DMS 273 treated with DMSO at 0.1 percent for 48 hours (cell line): ENCODE data around the gene CCL25.

Experiments used
- DNase-seq: peaks from one replicate; lab custom pipeline; 2025; lab: John Stamatoyannopoulos, UW

The CCL25 gene

DNA sequence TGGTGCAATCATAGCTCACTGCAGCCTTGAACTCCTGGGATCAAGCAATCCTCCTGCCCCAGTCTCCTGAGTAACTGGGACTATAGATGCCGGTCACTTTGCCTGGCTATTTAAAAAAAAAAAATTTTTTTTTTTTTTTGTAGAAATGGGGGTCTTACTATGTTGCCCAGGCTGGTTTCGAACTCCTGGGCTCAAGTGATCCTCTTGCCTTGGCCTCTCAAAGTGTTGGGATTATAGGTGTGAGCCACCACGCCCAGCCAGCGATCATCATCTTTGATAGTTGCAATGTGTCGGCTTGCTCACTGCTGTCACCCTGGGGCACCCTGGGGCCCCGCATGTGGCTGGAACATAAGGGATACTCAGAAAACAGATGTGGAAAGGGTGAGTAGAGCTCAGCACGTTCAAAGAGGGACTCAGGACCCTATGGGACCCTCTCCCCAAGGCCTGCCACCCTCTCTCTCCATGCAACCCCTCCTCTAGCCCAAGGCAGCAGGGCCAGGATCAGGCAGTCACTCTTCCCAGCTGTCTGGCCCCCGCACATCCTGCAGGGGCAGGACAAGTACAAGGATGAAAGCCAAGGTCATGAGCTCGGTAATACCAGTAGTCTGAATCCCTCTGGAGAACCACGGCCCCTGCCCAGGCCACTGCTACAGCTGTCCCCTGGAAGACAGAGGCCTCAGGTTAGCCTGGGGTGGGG lies 6.5 kb upstream of the CCL25 start:
- no peak for DNase-seq

DNA sequence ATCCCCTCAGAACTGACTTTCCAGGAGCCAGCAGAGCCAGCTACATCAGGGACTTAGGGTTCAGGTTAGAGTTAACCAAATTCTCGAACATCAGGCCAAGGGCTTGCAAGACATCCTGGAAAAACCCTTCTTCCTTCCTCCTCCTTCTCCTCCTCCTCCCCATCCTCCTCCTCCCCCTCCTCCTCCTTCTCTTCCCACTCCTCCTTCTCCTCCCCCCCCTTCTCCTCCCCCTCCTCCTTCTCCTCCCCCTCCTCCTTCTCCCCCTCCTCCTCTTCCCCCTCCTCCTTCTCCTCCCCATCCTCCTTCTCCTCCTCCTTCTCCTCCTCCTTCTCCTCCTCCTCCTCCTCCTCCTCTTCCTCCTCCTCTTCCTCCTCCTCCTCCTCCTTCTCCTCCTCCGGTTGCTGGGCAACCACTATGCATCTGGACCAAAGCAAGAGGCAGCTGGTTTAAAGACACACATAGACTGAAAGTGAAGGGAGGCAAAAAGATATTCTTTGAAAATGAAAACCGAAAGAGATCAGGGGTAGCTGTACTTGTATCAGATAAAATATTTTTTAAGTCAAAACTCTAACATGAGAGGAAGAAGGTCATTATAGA lies 5.9 kb upstream of the CCL25 start:
- no peak for DNase-seq

DNA sequence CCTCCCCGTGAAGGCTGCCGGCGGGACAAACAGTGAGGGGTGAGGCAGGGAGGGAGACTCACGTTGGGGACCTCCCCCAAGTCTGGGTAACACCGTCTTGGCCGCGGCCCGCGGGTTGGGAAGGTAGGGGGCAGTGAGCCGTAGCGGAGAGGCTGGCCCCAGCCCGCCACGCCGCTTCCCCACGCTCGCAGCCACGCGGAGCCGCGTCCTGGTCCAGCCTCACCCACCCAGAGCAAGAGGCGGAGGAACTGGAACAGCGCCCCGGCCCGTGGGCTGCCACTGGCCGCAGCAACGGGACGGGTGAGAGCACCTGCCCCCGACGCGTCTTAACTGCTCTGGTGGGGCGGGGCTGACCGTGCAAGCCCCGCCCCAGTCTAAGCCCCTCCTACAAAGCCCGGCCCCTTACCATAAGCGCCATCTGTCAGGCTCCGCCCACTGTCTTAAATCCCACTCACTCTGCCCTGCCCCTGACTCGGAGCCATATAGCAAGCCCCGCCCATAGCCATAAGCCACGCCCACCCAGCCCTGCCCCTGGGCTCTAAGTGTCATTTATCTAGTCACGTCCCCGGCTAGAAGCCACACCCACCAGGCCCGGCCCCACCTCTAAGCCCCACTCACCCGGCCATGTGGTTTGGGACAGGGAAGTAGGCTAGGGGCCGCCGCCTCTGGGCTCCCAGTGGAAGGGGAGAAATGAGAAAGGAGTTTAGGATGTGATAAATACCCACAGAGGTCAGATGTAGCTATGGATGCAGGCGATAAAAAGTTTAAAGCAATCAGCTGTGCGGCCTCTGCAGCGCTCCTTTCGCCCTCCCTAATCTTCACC lies 2.1 kb upstream of the CCL25 start:
- peak; percentile 93 for DNase-seq

GRCh38 chr19:8054169-8054568 lies 1.6 kb downstream of the CCL25 start:
- no peak for DNase-seq

DNA sequence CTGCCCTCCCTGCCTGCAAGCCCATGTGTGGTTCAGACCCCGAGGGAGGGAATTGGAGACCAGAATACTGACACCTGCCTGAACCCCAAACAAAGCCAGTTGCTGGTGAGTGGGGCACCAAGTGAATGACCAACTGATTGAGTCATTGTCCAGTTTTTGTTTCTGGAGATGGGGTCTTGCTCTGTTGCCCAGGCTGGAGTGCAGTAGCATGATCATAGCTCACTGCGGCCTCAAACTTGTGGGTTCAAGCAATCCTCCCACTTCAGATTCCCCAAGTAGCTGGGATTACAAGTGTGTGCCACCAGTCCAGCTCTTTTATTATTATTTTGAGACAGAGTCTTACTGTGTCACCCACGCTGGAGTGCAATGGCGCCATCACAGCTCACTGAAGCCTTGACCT lies 4.0 kb downstream of the CCL25 start:
- DNase-seq = no peak

DNA sequence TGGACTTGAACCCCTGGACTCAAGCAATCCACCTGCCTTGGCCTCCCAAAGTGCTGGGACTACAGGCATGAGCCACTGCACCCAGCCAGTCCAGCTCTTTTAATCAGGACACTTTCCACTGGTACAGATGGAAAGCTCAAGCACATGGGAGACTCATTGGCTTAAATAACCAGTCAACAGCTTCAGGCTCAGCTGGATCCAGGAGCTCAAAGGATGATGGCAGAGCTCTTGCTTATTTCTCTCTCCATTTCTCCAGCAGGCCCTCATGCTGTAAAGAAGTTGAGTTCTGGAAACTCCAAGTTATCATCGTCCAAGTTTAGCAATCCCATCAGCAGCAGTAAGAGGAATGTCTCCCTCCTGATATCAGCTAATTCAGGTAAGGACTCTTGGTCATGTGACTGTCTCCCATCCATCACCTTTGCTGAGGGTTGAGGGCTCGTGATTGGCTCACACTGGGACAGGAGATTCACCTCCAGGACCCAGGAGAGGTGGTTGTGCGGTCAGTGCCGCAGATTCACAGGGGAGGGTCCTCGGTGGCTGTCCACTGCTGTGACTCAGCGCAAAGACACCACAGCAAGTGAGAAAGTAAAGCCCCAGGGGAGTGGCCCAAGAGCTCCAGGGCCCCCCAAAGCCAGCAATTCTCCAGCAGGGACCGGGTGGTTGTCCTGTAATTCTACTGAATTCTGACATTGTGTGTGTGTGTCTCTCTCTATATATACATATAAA lies 5.1 kb downstream of the CCL25 start:
- no peak for DNase-seq

- no peak for DNase-seq
Measured at GRCh38 chr19:8064911-8065874, 12.6 kb downstream of the CCL25 start.

DNA sequence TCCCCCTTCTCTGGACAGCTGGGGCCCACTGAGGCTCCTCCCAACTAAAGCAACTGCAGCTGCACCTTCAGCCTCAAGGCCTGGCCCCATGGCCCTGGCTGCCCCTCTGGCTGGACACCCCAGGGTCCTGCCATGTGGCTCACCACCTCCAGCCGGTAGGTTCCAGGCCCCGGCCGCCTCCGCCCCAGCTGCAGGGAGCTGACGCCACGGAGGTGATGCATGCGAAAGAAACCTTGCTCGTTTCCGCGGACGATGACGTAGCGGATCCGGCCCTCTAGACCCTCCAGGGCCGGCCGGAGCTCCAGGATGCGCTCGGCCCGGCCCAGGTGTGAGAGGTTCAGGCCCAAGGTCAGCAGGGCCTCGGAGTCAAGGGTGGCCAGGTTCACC lies 13.3 kb downstream of the CCL25 start:
- DNase-seq = no peak

GRCh38 chr19:8069096-8069973 lies 16.8 kb downstream of the CCL25 start:
- DNase-seq = no peak

- DNase-seq = no peak
Measured at GRCh38 chr19:8071912-8072311, 19.4 kb downstream of the CCL25 start.

- no peak for DNase-seq
Measured at GRCh38 chr19:8074501-8074900, 21.9 kb downstream of the CCL25 start.

- no peak for DNase-seq
Measured at GRCh38 chr19:8075158-8076074, 22.9 kb downstream of the CCL25 start.

DNA sequence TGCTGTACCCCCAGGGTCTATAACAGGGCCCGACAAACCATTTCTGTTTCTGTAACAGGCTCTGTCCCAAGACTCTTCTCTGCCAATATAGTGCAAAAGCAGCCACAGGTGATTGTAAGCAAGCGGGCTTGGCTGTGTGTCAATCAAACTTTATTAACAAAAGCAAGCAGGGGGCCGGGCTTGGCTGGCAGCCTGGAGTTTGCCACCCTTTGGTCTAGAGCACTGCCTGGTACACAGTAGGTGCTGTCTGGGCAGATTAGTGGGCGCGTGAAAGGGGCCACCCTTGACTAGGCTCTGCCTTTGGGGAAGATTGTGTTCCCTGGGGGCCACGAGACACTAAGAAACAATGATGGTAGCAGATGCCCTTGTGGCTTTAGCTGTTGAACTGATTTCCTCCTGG lies 27.4 kb downstream of the CCL25 start:
- DNase-seq = no peak

GRCh38 chr19:8080832-8081231 lies 28.3 kb downstream of the CCL25 start:
- DNase-seq = no peak

- DNase-seq = no peak
Measured at GRCh38 chr19:8081569-8082550, 29.3 kb downstream of the CCL25 start.

DNA sequence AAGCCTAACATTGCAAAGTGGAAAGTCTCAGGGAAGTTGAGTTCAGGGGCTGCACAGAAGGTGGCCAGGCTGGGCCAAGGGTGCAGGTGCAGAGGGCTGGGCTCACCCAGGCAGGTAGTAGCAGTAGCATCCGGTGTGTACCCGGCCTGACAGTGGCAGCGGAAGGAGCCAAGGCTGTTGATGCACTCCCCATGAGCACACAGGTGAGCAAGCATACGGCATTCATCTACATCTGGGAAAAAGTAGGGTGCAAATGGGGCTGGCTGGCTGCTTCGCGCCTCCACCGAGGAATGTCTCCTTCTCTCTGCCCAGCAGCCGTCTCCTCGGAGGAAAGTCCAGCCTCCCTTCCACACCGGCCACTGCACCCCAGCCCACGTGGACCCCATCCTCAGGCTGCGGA lies 30.6 kb downstream of the CCL25 start:
- DNase-seq = no peak

DNA sequence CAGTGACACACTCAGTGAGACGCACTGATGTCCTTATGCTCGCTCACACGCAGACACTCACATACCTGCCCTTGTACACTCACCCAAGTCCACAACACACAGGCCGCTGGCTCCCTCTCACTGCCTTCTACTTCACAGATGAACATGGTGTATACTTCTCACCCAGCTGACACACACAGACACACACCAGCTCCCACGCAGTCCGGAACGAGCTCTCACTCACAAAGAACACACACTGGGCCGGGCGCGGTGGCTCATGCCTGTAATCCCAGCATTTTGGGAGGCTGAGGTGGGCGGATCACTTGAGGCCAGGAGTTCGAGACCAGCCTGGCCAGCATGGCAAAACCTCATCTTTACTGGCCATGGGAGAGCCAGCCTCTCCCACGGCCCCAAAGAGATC lies 31.6 kb downstream of the CCL25 start:
- DNase-seq = no peak
